ENCODE data around the gene GBGT1. TPM values are rescaled to one million over a fixed set of nuclear protein-coding genes. Genes with fewer than 3 reads are reported as not detected.

The GBGT1 gene
- total RNA-seq, 1 experiment from 2014 or later: 1.2 TPM

DNA sequence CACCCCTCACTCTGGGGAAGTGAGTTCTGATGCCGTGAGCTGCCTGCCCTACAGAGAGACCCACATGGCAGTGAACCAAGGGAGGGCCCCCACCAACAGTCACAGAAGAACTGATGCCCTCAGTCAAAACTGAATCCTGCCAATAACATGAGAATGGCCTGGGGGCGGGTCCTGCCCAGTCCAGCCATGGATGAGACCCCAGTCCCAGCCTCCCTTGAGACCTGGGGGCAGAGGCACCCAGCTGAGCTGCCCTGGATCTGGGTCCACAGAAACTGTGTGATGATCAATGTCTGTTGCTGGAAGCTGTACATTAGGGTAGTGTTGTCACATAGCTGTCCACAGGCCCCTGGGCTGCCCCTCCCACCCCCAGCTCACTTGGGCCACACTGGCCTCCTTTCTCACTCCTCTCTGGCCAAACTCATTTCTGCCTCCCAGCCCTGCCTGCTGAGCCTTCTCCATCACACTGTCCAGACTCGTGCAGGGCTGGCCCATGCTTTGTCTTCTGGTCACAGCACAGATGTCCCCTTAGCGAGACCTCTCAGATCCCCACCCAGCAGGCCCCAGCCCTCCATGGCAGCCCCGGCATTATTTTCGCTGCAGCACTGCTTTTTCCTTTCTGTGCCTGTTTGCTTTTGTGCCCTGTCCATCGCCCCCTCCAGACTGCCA is 16.8 kb downstream of the GBGT1 start:
- Histone ChIP-seq H3K36me3 (no peaks in the 10 kb centered on the region), H3K4me3 (no peak overlapping the region), H3K9me3 (replicated peaks) (no peaks in the 10 kb centered on the region), H3K27me3 (no peaks in the 10 kb centered on the region), H3K27ac (no peak overlapping the region), H3K4me1 (peaks cover 14% of the 10 kb centered on the region)
- DNase-seq: no peak

DNA sequence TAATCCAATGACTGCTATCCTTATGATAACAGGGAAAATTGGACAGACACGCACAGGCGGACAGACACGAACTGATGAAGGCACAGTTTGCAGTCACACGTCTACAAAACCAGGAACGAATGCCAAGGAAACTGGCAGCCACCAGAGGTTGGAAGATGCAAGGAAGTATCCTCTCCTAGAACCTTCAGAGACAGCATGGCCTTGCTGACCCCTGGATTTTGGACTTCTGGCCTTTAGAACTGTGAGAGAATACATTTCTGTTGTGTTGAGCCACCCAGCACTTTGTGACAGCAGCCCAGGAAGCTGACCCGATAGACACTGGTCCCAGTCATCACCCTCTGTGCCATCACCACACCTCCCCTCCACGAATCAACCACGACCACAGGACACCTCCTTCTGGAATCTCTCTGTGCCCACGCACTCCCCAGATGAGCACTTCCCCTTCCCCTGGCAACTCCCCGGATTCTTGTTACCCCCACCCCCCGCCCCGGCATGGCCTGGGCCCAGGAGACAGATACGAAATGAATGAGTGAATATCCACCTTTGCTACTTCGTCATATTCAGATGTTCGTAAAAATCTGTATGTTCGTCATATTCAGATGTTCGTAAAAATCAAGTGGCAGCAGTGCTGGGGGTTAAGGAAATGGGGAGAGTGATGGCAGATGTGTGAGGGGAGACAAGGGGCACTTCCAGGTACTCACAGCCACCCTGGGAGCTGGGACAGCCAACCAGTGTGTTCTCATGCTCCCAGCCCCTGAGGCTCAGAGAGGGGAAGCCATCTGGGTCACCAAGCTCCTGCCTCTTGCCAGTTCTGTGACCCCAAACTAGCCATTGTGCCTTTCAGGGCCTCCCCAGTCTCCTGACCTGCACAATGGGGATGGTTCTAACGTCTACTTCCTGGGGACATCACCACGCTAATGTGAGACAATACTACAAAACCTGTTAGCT is 18.5 kb downstream of the GBGT1 start:
- H3K9me3 ChIP-seq (replicated peaks): no peaks in the 10 kb centered on the region
- H3K4me3 ChIP-seq: peak overlapping the region; percentile 51
- no peaks in the 10 kb centered on the region for H3K27me3 ChIP-seq
- no peak for DNase-seq
- no peaks in the 10 kb centered on the region for H3K36me3 ChIP-seq
- peak overlapping the region; percentile 37 for H3K27ac ChIP-seq
- peaks cover 14% of the 10 kb centered on the region for H3K4me1 ChIP-seq

DNA sequence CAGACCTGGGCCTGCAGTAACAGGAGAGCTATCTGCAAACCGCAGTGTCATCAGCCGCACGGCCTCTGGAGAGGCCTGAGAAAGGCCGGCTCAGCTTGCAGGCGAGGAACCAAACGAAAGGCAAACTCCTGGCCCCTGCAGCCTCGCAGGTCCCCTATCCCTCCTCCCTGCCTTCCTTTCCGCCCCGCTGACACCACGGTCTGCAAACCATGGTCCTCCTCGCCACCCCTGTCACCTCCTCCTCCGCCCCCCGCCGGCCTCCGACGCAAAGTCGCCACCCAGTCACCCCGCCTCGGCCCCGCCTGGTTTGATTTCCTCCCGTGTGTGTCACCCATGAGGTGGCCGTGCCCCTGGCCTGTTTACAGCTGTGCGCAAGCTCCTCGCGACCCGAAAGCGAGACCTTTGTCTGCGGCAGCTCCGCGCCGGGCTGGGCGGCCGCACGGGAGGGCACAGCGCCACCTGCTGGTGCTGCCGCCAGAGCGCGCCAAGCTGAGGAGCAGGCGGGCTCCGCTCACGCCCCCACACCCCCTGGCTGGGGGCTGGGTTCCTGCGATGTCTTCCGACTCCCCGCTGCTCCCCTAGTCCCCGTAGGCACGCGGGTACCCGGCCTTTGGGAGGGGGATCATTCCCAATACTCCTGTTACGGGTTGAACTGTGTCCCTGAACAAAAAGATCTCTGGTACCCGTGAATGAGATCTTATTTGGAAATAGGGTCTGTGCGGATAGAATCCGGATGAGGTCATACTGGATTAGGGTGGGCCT is 19.4 kb downstream of the GBGT1 start:
- Histone ChIP-seq H3K4me1 (peaks cover 14% of the 10 kb centered on the region), H3K9me3 (replicated peaks) (no peaks in the 10 kb centered on the region), H3K27me3 (no peaks in the 10 kb centered on the region), H3K4me3 (peak overlapping the region; percentile 51), H3K36me3 (no peaks in the 10 kb centered on the region), H3K27ac (peak overlapping the region; percentile 37)
- DNase-seq: peak; percentile 84 to 85

DNA sequence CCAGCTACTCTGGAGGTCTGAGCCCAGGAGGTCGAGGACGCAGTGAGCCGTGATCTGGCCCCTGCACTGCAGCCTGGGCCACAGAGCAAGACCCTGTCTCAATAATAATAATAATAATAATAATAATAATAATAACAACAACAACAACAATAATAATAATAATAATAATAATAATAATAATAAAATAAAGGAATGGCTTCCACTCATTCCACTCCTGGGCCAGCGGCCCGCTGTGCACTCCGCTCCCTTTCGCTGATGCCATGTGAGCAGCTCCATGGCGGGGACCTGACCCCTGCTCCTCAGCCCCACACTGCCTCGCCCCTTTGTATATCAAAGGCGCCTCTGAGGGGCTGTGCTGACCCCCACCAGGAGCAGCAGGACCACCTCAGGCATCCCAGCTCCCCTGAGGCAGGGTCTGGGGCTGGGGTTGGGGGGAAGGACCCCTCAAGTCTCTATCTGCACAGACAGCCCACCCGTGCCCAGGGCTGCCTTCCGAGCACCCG is 20.0 kb downstream of the GBGT1 start:
- H3K27me3 ChIP-seq: no peaks in the 10 kb centered on the region
- H3K27ac ChIP-seq: peak overlapping the region; percentile 37
- H3K36me3 ChIP-seq: no peaks in the 10 kb centered on the region
- peak overlapping the region; percentile 51 for H3K4me3 ChIP-seq
- no peaks in the 10 kb centered on the region for H3K9me3 ChIP-seq (replicated peaks)
- DNase-seq: no peak
- H3K4me1 ChIP-seq: peaks cover 14% of the 10 kb centered on the region

DNA sequence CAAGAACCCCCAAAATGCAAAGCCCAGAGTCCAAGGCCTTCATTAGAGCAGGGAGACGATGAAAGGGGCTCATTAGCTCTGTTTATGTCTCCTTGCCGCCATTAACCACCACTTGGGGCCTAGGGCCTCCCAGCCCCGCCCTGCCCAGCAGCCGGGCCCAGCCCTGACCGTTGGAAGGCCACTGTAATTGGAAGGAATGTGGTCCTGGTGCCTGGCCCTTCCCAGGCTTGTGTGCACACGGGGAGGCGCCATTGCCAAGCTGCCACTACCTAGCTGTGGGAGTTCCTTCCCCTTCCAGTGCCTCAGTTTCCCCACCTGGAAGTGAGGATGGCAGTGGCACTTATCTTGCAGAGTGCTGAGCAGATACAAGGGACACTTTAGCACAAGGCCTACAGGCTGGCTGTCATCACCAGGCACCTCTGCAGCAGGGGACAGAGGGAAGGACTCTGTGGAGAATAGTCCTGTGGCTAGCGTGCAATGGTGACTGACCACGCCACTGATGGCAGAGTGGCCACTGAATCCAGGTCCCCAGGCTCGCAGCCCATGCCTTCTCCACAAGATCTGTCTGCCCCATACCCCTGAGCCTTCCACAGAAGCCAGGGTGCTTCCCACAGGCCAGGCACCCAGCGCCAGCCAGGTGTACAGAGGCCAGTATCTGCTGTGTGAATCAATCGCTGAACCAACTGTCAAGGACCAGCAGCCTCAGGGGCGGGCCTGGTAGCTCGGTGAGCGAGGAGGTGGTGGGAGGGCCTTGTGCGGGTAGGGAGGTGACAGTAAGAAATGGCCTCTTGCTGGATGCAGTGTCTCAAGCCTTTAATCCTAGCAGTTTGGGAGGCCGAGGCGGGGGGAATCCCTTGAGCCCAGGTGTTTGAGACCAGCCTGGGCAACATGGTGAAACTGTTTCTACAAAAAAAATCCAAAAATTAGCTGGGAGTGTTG is 20.8 kb downstream of the GBGT1 start:
- DNase-seq: no peak
- Histone ChIP-seq H3K9me3 (replicated peaks) (no peaks in the 10 kb centered on the region), H3K27me3 (no peaks in the 10 kb centered on the region), H3K27ac (no peak overlapping the region), H3K36me3 (no peaks in the 10 kb centered on the region), H3K4me1 (peaks cover 14% of the 10 kb centered on the region), H3K4me3 (no peak overlapping the region)

DNA sequence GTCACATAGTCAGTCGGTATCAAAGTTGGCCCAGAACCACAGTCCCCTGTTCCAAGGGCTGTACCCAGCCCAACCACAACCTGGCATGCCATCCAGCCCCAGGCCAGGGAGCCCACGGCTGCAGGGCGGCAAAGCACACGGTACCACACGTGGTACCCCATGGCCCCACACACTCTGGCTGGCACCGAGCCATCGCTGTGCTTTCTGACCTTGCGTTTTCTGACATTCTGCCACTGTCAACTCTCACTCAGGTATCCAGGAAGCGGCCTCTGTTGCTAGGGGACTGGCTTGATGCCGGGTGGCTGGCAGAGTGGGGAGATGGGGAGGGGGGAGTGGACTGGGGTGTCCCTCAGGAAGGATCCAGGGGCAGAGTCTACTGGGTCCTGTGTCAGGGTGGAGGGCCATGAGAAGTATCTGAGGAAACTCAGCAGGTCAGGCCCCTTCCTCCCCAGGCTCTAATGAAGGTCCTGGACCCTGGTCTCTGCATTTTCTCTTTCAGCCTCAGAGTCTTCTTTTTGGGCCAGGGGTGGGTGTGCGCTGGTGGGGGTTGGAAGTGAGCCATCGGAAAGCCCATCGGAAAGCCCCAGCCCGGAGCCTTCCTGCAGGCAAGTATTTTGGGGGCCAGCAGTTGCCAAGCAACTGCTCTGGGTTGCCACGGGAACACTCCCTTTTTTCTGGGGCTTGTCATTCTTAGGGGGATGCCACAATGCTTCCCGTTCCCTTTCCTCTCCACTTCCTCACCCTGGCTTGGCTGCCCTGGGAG is 21.7 kb downstream of the GBGT1 start:
- Histone ChIP-seq H3K27me3 (no peaks in the 10 kb centered on the region), H3K27ac (no peak overlapping the region), H3K36me3 (no peaks in the 10 kb centered on the region), H3K9me3 (replicated peaks) (no peaks in the 10 kb centered on the region), H3K4me3 (no peak overlapping the region), H3K4me1 (peaks cover 10% of the 10 kb centered on the region)
- DNase-seq: no peak

DNA sequence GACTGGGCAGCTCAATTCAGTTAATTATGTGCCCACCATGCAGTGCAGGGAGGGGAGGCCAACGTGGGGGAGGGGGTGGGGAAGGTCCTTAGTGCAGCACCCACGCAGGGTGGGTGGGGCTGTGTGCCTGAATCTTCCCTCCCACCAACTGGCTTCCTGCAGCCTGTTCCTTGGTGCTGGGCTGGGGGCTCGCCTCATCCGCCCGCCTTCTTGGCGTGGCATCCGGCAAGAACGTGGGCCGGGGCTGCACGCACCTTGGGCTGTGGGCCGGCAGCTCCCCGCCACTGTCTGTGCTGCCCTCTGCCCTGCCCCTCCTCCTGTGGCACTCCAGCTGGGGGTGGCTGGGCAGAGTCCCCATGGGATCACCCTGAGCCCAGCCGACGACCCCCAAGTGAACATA is 23.1 kb downstream of the GBGT1 start:
- H3K27ac ChIP-seq: no peak overlapping the region
- H3K9me3 ChIP-seq (replicated peaks): no peaks in the 10 kb centered on the region
- no peaks in the 10 kb centered on the region for H3K36me3 ChIP-seq
- no peak for DNase-seq
- no peak overlapping the region for H3K4me3 ChIP-seq
- H3K27me3 ChIP-seq: no peaks in the 10 kb centered on the region
- peaks cover 12% of the 10 kb centered on the region for H3K4me1 ChIP-seq

DNA sequence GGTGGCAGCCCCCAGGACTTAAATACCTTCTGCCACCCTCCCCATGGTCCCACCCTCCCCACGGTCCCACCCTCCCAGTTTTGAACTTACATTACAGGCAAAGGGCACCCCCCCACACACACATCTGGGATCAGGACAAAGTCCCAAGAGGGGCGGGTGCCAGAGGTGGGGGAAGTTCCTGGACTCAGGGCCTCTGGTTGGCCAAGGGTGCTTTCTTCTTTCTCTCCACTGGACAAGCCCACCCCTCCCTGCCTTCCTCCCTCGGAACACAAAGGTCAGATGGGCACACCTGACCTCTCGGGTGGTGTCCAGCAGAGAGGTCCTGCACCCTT is 23.6 kb downstream of the GBGT1 start:
- Histone ChIP-seq H3K4me3 (no peak overlapping the region), H3K36me3 (no peaks in the 10 kb centered on the region), H3K9me3 (replicated peaks) (no peaks in the 10 kb centered on the region), H3K27me3 (no peaks in the 10 kb centered on the region), H3K27ac (no peak overlapping the region), H3K4me1 (peaks cover 15% of the 10 kb centered on the region)
- no peak for DNase-seq

DNA sequence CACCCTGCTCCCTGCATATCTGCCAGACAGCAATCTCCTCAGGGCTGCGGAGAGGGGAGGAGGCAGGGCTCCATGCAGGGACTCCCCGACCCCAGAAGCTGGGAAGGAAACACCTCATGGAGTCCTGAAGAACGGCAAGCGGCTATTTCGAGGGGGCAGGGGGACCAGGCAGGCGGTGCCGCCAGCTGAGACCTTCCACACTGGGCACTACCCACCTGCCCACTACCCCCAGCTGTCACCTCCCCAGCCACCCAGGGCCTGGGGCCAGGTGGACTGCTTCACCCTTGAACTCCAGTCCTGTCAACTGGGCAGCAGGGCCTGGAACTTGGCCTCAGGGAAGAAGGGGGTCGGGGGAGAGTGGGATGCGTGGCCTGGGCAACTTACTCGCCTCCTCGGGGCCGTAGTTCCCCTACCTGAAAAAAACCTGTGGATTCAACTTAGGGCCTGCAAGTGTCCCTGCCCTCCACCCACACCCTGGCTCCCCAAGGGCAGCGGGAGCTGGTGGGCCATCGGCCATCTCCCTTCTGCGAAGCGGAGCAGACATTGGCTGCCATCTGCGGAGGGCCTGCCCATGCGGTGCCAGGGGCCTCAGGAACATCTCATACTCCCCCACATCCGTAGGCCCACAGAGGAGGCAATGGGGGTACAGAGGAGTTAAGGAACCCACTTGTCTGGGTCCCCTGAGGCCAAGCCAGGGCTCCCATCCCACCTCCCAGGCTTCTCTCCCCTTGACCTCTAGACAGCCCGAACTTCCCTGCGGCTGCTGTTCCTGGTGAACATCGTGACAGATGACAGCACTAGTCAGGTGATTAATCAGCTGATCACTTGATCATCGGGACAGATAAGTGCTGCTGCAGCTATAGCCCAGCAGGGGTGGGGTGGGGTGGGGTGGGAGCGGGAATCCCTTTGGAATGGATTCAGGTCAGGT is 24.2 kb downstream of the GBGT1 start:
- no peak for DNase-seq
- Histone ChIP-seq H3K9me3 (replicated peaks) (no peaks in the 10 kb centered on the region), H3K27me3 (no peaks in the 10 kb centered on the region), H3K36me3 (no peaks in the 10 kb centered on the region), H3K27ac (no peak overlapping the region), H3K4me1 (peaks cover 15% of the 10 kb centered on the region), H3K4me3 (no peak overlapping the region)

DNA sequence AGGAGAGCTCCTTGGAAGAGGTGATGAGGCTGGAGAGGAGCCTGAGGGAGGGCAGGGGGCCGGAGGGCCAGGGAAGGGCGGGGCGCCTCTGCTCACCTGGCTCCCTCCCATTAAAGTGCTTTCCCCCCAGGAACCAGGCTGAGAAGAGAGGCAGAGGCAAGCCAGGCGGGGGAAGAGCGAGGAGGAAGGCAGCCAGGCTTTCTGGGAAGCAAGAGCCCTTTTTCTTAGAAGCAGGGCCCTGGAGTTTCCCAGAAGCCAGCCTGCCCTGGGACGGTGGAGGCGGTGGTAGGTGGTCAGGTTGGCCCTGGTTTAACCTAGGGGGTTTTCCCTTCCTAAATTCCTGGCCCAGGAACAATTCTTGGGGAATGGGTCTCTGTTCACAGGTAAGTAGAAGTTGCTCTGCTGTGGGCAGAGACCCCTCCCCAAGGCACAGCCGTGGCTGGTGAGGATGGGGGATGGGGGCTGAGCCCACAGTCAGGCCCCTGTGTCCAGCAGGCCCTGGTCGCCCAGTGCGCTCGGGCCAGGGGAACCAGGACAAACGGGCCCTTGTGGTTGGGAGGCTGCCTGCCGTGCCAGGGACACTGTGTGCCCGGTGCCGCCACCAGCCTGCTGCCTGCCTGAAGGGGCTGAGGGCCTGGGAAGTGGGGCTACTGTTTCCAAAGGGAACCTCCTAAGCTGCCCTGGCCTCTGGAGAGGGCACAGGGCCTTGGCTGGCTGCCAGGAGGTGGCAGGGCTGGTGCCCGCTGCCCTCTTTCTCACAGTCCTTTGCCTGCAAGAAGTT is 26.1 kb downstream of the GBGT1 start:
- Histone ChIP-seq H3K9me3 (replicated peaks) (no peaks in the 10 kb centered on the region), H3K27me3 (no peaks in the 10 kb centered on the region), H3K4me1 (peaks cover 30% of the 10 kb centered on the region), H3K27ac (no peak overlapping the region), H3K36me3 (no peaks in the 10 kb centered on the region), H3K4me3 (no peak overlapping the region)
- DNase-seq: no peak

DNA sequence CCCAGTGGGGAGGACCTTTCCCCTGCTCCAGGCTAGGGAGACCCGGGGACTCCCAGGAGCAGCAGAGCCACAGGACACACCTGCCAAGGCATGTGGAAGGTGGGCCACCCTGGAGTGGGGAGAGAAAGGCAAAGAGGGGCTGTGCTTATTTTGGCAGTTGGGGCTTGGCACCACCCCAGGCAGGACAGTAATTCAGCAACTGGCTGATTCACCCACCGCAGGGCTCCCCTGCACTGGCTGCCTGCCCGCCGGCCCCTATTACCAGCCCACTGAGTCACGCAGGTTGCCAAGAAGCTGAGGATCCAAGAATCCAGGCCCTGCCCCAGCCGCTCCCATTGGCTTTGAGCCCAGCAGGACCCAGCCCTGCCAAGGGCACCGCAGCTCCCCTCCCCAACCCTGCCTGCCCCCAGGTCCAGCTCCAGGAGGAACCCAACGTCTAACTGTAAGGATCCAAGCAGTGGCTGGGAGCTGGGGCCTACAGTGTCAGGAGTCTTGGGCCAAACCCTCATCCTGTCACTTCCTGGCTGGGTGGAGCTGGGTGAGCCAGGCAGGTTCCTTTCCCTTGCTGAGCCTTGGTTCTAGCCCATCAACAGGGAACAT is 28.5 kb downstream of the GBGT1 start:
- H3K27ac ChIP-seq: peak overlapping the region; percentile 99; the same call in 1 of the 2 replicates
- H3K4me1 ChIP-seq: peaks cover 38% of the 10 kb centered on the region

More for the DNA sequence above, 28.5 kb downstream of the GBGT1 start:
- DNase-seq: peak; percentile 69 to 77
- no peaks in the 10 kb centered on the region for H3K27me3 ChIP-seq
- no peaks in the 10 kb centered on the region for H3K36me3 ChIP-seq
- no peak overlapping the region for H3K4me3 ChIP-seq
- H3K9me3 ChIP-seq (replicated peaks): no peaks in the 10 kb centered on the region
